Limb (tissue), 2 donors: ENCODE results near the gene SULT4A1.

ENCODE experiments used
- DNase-seq, 2 donors: peaks; one replicate each; pipeline ENCODE4 v3.0.0-alpha.2; 2016; ENCODE audit errors: extremely low spot score in 2 of 2

Gene SULT4A1

DNA sequence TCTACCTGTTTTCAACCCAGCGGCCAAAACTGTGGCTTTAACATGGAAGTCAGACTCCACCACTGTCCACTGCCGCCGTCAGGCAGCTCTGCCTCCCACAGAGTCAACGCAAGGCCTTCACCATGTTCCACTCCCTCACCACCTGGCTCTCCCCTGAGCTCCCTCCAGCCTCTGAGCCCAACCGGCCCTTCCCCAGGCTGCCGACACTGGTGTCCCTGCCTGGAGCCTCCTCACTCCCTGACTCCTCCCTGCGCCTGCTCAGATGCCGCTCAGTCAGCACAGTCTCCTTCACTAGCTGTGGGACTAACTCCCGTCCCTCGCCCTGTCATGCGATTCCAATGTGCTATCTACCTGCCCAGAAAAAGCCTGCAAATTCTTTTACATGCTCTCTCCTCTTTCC, 16.3 kb downstream of the SULT4A1 start:
- no peak for DNase-seq

DNA sequence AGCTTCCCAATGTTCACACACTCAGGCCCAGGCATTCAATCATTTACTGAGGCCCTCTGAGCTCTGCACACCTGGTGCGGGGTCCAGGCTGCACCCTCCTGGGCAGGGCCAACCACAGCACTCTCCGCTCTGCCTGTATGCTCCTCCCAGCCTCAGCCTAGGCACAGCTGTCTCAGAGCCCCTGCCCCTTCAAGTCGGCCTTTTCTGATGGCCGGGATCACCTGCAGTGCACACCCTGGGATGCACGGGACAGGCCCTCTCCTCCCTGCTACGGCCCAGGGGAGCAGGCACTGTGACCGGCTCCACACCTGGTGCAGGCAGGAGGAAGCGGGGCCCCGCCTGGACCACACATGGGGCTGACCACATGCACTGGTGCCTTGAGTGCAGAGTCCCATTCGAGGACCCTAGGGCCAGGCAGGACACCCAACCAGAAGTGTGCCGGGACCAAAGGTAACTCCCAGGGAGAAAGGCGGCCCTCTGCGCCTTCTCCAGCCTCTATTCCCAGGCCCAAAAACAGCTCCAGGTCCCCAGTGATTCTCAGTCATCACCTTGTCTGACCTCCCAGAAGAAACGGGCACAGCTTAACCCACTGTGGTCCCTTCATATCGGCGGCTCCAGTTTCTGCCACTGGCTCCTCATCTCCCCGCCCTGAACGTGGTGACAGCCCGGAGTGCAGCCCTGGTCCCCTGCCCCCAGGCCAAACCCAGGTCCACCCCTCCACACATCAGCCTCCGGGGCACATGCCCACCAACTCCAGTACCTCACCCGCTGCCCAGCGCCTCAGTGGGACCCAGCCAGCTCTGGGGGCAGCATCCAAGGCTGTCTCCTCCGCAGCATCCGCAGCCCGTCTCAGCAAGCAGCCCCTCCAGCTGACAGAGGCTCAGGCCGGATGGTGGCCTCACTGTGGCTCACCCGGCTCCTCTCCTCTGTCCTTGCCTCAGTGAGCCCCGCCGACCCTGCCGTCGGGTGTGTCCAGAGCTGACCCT, 17.5 kb downstream of the SULT4A1 start:
- DNase-seq: no peak

GRCh38 chr22:43843783-43844530, 18.4 kb downstream of the SULT4A1 start:
- DNase-seq: no peak

DNA sequence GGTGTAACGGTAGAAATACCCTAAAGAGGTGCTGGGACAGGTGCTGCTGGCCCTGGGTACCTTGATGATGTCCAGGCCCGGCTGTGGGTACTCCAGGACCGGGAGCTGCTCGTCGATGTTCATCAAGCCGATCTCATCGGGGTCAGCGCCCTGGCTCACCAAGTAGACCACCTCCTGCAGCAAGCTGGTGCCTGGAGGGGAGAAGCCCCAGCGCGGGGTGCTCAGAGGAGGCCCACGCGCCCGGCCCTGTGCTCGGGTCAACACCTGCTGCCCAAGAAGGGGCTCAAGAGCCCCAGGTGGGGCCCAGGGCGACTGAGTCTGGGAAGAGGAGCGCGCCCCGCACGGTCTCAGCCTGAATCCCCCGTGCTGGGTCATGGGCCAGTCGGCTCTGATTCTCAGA, 20.6 kb downstream of the SULT4A1 start:
- DNase-seq: no peak

GRCh38 chr22:43840851-43841250, 21.5 kb downstream of the SULT4A1 start:
- DNase-seq: no peak

DNA sequence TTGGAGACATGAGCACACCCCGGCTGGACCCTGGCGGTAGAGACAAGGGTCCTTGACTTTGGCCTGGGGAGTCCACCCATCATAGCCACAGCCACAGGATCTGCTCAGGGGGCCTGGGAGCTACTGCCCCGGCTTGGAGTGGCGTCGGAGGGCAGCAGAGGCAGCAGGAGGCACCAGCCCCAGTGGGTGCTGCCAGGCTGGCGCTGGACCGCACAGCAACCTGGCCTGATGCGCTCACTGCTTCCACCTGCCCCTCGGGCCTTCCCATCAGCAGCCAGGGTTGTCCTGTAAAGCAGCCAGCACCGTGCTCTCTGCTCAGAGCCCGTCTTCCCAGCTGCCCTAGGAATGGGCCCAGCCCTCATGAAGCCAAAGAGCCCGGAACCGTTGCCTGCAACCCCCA, 21.9 kb downstream of the SULT4A1 start:
- DNase-seq: no peak

GRCh38 chr22:43839781-43840180, 22.5 kb downstream of the SULT4A1 start:
- DNase-seq: no peak

- no peak for DNase-seq
These were observed 23.6 kb downstream of the SULT4A1 start for GRCh38 chr22:43838571-43839307.

DNA sequence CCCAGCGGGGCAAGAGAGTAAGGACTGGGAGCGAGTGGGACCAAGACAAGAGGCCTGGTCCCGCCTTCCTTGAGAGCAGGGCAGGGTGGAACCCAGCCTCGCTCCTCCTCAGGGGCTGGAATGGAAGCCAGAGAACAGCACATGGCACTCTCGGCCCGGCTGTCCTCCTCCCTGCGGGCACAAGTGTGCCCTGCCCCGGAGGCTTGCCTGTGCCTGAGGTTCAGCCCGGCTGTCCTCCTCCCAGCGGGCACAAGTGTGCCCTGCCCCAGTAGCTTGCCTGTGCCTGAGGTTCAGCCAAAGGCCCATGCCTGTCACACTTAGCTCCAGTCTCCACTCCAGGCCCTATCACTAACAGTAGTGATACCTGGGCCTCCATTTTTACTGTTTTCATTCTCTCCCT, 24.2 kb downstream of the SULT4A1 start:
- DNase-seq: no peak

DNA sequence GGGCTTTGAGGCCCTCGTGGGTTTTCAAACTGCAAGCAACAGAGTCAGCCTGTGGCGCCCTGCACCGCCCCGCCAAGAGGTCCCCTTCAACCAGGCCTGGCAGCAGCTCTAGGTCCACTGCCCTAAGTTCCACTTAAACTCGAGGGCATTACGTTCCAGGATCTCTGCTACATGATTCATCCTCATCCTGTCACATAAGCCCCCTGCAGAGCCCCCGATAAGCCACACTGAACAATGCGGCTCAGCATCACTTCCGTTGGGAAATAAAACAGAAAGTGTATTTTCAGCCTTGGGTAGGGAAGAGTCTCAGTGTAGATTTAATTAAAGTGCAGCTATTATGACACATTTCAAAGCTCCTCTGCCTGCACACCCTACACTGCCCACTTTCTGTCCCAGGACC, 24.6 kb downstream of the SULT4A1 start:
- no peak for DNase-seq

- no peak for DNase-seq
These were observed 26.6 kb downstream of the SULT4A1 start for GRCh38 chr22:43835736-43836135.

- no peak for DNase-seq
These were observed 27.1 kb downstream of the SULT4A1 start for GRCh38 chr22:43835166-43835565.

DNA sequence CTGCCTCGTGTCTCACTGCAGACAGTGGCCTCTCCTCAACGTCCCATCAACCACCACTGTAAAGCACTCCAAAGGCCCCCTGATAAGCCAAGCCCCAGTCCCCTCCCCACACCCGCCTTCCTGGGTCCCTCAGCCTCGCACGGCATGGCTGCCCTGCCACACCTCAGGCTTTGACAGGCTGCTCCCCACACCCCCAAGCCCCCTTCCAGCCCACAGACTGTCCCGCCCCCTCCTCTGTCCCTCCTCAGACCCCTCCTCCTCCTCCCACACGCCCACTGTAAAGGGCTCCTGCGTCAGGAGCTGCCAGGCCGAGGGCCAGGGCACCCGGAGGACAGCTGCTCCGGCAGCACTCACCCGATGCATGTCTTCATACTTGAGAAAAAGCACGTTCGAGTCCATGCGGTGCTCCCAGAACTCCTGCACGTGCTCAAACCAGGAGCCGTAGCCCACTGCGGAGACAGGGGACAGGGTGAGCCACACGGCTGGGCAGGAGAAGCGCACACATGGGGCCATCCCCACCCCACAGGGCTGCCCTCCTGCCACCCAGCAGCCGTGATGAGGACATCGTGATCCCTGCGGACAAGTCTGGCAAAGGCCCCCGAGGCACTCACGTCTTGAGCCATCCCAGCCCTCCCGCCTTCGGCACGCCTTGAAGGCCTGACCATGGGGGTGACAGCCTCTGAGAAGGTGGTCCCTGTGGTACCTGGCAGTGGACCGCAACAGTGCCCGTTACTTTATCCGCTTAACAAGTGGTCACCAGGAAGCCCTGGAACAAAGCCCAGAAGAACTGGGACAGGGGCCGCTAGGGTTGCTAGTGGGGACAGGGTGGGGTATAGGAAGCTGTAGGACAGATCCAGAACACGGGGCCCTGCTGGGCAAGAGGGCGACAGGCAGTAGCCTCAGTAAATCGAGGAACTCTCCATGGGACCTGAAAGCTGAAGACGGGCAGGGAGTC, 28.8 kb downstream of the SULT4A1 start:
- no peak for DNase-seq

DNA sequence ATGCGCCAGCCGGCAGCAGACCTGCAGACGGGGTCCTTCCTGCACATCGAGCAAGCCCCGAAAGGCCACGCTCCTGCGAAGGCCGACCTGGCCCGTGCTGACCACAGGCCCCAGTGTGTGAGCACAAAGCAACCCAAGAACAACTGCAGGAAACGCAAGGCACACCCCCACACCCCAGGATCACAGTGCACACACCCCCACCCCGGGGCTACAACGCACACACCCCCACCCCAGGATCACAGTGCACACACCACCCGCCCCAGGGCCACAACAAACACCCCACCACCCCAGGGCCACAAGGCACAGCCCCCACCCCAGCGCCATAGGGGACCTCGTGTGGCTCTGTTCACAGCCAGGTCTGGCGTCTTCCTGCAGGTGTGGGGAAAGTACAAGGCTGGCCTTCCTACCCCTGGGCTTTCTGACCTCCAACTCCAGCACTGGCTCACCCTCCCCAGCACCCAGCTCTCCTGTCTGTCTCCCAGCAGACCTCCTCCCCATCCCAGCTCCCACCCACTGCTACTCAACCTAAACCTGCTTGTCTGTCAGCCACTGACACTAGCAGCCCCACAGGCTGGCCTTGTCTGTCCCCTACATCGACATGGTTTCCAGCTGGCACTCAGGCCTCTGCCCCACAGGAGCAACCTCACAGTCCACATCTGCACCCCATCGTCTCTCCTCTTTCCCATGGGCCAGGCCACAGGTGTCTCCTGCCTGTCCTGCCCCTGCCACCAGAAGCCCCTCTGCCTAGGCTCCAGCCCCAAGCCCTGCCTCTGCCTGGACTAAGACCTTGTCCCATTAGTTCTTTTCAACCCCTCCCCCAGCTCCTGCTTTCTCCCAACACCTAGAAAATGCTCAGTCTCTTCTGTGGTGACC, 29.7 kb downstream of the SULT4A1 start:
- no peak for DNase-seq

DNA sequence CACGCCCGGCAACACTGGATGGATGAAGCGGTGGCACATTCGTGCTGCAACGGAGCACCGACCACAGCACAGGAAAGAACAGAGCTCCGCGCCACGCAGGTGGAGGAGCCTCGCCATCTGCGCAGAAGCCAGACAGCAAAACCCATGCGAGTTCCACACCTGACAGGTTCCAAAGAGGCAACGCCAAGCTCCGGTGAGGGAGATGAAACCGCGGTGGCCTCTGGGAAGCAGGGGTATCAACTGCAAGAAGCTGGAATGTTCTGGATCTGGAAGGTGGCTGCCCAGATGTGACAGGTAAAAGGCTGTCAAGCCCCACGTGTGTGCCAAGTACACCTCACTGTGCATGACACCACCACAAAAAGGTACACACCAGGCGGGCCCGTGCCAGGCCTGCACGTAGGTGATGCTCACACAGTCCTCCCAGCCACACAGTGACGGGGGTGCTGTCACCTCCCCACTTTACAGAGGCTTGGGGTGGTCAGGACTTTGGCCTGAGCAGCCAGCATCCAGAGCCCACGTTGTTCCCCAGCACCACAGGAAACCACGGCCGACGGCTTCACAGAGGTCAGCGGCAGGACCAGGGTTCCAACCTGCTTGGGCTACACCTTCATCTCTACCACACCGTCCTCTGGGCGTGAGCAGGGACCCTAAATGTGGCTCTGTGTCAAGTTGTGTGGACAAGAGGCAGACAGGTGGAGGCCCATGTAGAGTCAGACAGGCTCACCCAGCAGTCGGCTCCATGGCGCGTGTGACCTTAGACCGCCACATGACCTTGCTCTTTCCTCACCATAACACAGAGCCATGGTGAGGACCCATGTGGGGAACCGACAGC, 30.5 kb downstream of the SULT4A1 start:
- no peak for DNase-seq

DNA sequence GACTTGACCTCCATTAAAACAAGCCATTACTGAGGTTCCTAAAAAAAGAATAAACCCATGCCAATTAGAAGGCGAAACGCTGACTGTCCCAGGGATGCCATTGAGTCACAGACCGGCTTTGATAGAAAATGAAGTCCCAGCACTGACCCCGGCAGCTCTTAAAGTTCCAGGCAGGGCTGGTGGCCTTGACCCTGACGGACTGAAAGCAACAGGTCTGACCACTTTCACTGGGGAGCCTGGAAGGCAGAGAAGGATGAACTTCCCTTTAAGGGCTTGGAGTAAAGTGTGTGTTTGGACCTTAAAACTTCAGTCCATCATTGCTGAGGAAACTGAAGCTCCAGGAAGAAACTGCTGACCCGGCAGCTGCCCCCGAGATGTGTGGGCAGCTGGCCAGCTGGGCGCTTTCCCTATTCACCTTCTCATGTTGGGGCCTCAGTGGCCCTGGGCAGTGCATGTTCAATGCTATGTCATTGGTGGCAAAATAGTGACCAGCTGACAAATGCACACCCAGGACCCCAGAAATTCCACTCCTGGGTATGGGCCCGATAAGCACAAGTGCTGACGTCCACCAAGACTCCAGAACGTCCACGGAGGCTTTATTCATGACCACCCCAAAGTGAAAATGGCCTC, 31.3 kb downstream of the SULT4A1 start:
- no peak for DNase-seq

- DNase-seq: peak in 1 of 2 donors; percentile 47
These were observed 32.1 kb downstream of the SULT4A1 start for GRCh38 chr22:43829904-43830851.
